Hindlimb muscle (tissue), 1 donor: Measurements from ENCODE around the gene CAB39. TPM values are rescaled to one million over a fixed set of nuclear protein-coding genes. Genes with fewer than 3 reads are reported as not detected.

Experiments
- DNase-seq: peaks from one replicate; pipeline ENCODE4 v3.0.0-alpha.2; 2013
- polyA plus RNA-seq: library from polyadenylated mRNA; unstranded; fragments of 120-200 nt; gene quantifications from one replicate; pipeline ENCODE4 v1.2.1, GENCODE V29; 2013; ENCODE audit not compliant: insufficient read length

The CAB39 gene
- 66.6 TPM for polyA plus RNA-seq

- DNase-seq: peak; percentile 95
Measured at GRCh38 chr2:230712443-230713330, at the start of gene CAB39. CAB39 (plus strand) TSS chr2:230712842; CDS start chr2:230760002, 47,160 bp downstream.

GRCh38 chr2:230664128-230664527 lies 48.5 kb upstream of the CAB39 start:
- DNase-seq: peak; percentile 28

- no peak for DNase-seq
Measured at GRCh38 chr2:230664844-230665243, 47.8 kb upstream of the CAB39 start.

- no peak for DNase-seq
Measured at GRCh38 chr2:230665263-230665691, 47.4 kb upstream of the CAB39 start.

- no peak for DNase-seq
Measured at GRCh38 chr2:230666446-230666845, 46.2 kb upstream of the CAB39 start.

- DNase-seq: no peak
Measured at GRCh38 chr2:230666885-230667712, 45.5 kb upstream of the CAB39 start.

GRCh38 chr2:230668184-230668938 lies 44.3 kb upstream of the CAB39 start:
- DNase-seq: peak; percentile 32

GRCh38 chr2:230668939-230669303 lies 43.7 kb upstream of the CAB39 start:
- DNase-seq: no peak

- no peak for DNase-seq
Measured at GRCh38 chr2:230669386-230669950, 43.2 kb upstream of the CAB39 start.

GRCh38 chr2:230671117-230671516 lies 41.5 kb upstream of the CAB39 start:
- no peak for DNase-seq

GRCh38 chr2:230672836-230673235 lies 39.8 kb upstream of the CAB39 start:
- DNase-seq: no peak

- no peak for DNase-seq
Measured at GRCh38 chr2:230674401-230674800, 38.2 kb upstream of the CAB39 start.

- no peak for DNase-seq
Measured at GRCh38 chr2:230674966-230675672, 37.5 kb upstream of the CAB39 start.

GRCh38 chr2:230676546-230676945 lies 36.1 kb upstream of the CAB39 start:
- no peak for DNase-seq

- DNase-seq: no peak
Measured at GRCh38 chr2:230677201-230677946, 35.3 kb upstream of the CAB39 start.

- no peak for DNase-seq
Measured at GRCh38 chr2:230678018-230678417, 34.6 kb upstream of the CAB39 start.

GRCh38 chr2:230678451-230678850 lies 34.2 kb upstream of the CAB39 start:
- no peak for DNase-seq

GRCh38 chr2:230680463-230681170 lies 32.0 kb upstream of the CAB39 start:
- DNase-seq: no peak

- no peak for DNase-seq
Measured at GRCh38 chr2:230681171-230681545, 31.5 kb upstream of the CAB39 start.

- DNase-seq: no peak
Measured at GRCh38 chr2:230682546-230682945, 30.1 kb upstream of the CAB39 start.
